IPS-11a (cell line): ENCODE measurements around the gene SOWAHC.

Experiments
- H3K4me3 ChIP-seq: one replicate; pipeline ENCODE4 v1.5.1; 2013; ENCODE audit warnings: low read depth, low read length, control low read depth

SOWAHC gene

GRCh38 chr2:109644571-109645275, 30.6 kb downstream of the SOWAHC start:
- H3K4me3 ChIP-seq = no peak overlapping the region

GRCh38 chr2:109645412-109646184, 31.4 kb downstream of the SOWAHC start:
- H3K4me3 ChIP-seq = no peak overlapping the region

- H3K4me3 ChIP-seq = no peak overlapping the region
Observed at GRCh38 chr2:109646961-109647360, 32.8 kb downstream of the SOWAHC start.

- H3K4me3 ChIP-seq = no peak overlapping the region
Observed at GRCh38 chr2:109647636-109648035, 33.5 kb downstream of the SOWAHC start.

GRCh38 chr2:109648041-109648527, 33.9 kb downstream of the SOWAHC start:
- no peak overlapping the region for H3K4me3 ChIP-seq

- H3K4me3 ChIP-seq = no peak overlapping the region
Observed at GRCh38 chr2:109649736-109650695, 35.9 kb downstream of the SOWAHC start.

- no peak overlapping the region for H3K4me3 ChIP-seq
Observed at GRCh38 chr2:109654326-109655050, 40.3 kb downstream of the SOWAHC start.

GRCh38 chr2:109655287-109655686, 41.1 kb downstream of the SOWAHC start:
- no peak overlapping the region for H3K4me3 ChIP-seq

GRCh38 chr2:109659396-109660045, 45.4 kb downstream of the SOWAHC start:
- no peak overlapping the region for H3K4me3 ChIP-seq

- no peak overlapping the region for H3K4me3 ChIP-seq
Observed at GRCh38 chr2:109660046-109660860, 46.1 kb downstream of the SOWAHC start.

GRCh38 chr2:109662889-109663288, 48.7 kb downstream of the SOWAHC start:
- no peak overlapping the region for H3K4me3 ChIP-seq

GRCh38 chr2:109663721-109664120, 49.6 kb downstream of the SOWAHC start:
- no peak overlapping the region for H3K4me3 ChIP-seq

GRCh38 chr2:109666466-109666865, 52.3 kb downstream of the SOWAHC start:
- H3K4me3 ChIP-seq = no peak overlapping the region
